Activated CD8-positive, alpha-beta memory T cell treated with anti-CD3 and anti-CD28 coated beads for 36 hours (primary cell): ENCODE results near the gene TM4SF1. TPM values are rescaled to one million over a fixed set of nuclear protein-coding genes. Genes with fewer than 3 reads are reported as not detected.

ENCODE experiments used
- CTCF ChIA-PET: fragments of 350-600 bp; sonication (Branson Sonifier 250); formaldehyde crosslinking; loops from one replicate; lab custom pipeline; 2021; ENCODE audit warnings: antibody characterized with exemption; lab: Charles Lee
- POLR2A ChIA-PET: fragments of 350-600 bp; sonication (Branson Sonifier 250); formaldehyde crosslinking; loops from one replicate; lab custom pipeline; 2021; ENCODE audit warnings: antibody characterized with exemption; lab: Charles Lee
- total RNA-seq, 2 experiments: library from RNA; stranded (reverse); gene quantifications; one replicate each; pipeline ENCODE4 v1.2.3, GENCODE V29; 2021

Gene TM4SF1
- total RNA-seq, 2 experiments from 2014 or later = not detected

GRCh38 chr3:149378478-149379309, 1.2 kb upstream of the TM4SF1 start:
- ChIA-PET POLR2A (no interaction called here), CTCF (no interaction called here)

GRCh38 chr3:149376718-149377407, 586 bp downstream of the TM4SF1 start:
- ChIA-PET POLR2A (no interaction called here), CTCF (no interaction called here)

GRCh38 chr3:149375501-149376196, 1.8 kb downstream of the TM4SF1 start:
- ChIA-PET CTCF (no interaction called here), POLR2A (no interaction called here)

- CTCF ChIA-PET = no interaction called here
- POLR2A ChIA-PET = no interaction called here
These were observed 2.5 kb downstream of the TM4SF1 start for GRCh38 chr3:149374793-149375500.

GRCh38 chr3:149374391-149374790, 3.1 kb downstream of the TM4SF1 start:
- ChIA-PET CTCF (interaction anchor here (0.9 kb wide), 1 partner anchor 254 kb away, joined by 3 read pairs; no protein-coding TSS in a partner anchor), POLR2A (no interaction called here)

GRCh38 chr3:149373235-149374125, 4.0 kb downstream of the TM4SF1 start:
- ChIA-PET POLR2A (no interaction called here), CTCF (interaction anchor here (0.9 kb wide), 1 partner anchor 253 kb away, joined by 3 read pairs; no protein-coding TSS in a partner anchor)

- CTCF ChIA-PET = no interaction called here
These were observed 5.7 kb downstream of the TM4SF1 start for GRCh38 chr3:149371723-149372114.

GRCh38 chr3:149371001-149371722, 6.3 kb downstream of the TM4SF1 start:
- CTCF ChIA-PET = no interaction called here

More at GRCh38 chr3:149371723-149372114, 5.7 kb downstream of the TM4SF1 start:
- POLR2A ChIA-PET = no interaction called here

GRCh38 chr3:149369991-149370866, 7.2 kb downstream of the TM4SF1 start:
- POLR2A ChIA-PET = no interaction called here
- CTCF ChIA-PET = no interaction called here

More at GRCh38 chr3:149371001-149371722, 6.3 kb downstream of the TM4SF1 start:
- POLR2A ChIA-PET = no interaction called here

GRCh38 chr3:149368674-149369497, 8.6 kb downstream of the TM4SF1 start:
- CTCF ChIA-PET = no interaction called here
- POLR2A ChIA-PET = no interaction called here

GRCh38 chr3:149368201-149368673, 9.2 kb downstream of the TM4SF1 start:
- CTCF ChIA-PET = no interaction called here
- POLR2A ChIA-PET = no interaction called here

- CTCF ChIA-PET = interaction anchor here (0.6 kb wide), 1 partner anchor 293 kb away, joined by 3 read pairs; no protein-coding TSS in a partner anchor
- POLR2A ChIA-PET = no interaction called here
These were observed 10.3 kb downstream of the TM4SF1 start for GRCh38 chr3:149366941-149367840.

GRCh38 chr3:149366031-149366430, 11.4 kb downstream of the TM4SF1 start:
- ChIA-PET CTCF (no interaction called here), POLR2A (no interaction called here)

- CTCF ChIA-PET = no interaction called here
These were observed 12.8 kb downstream of the TM4SF1 start for GRCh38 chr3:149364624-149365023.

GRCh38 chr3:149363053-149363452, 14.4 kb downstream of the TM4SF1 start:
- ChIA-PET POLR2A (no interaction called here), CTCF (interaction anchor here (2.3 kb wide), 1 partner anchor 10 kb away, joined by 6 read pairs; no protein-coding TSS in a partner anchor)

More at GRCh38 chr3:149364624-149365023, 12.8 kb downstream of the TM4SF1 start:
- POLR2A ChIA-PET = no interaction called here
